BJ (cell line): ENCODE data around the gene CSPG5. TPM values are rescaled to one million over a fixed set of nuclear protein-coding genes. Genes with fewer than 3 reads are reported as not detected.

ENCODE experiments used
- CTCF ChIA-PET: fragments of 350-600 bp; formaldehyde crosslinking; extraction: SDS; loops from one replicate; lab custom pipeline; 2021; ENCODE audit warnings: antibody characterized with exemption, inconsistent platforms; lab: Yijun Ruan, JAX
- POLR2A ChIA-PET: fragments of 300-600 bp; sonication (Branson Sonifier 250); formaldehyde crosslinking; extraction: SDS; loops from one replicate; lab custom pipeline; 2021; ENCODE audit warnings: antibody characterized with exemption; lab: Charles Lee
- DNase-seq: peaks from one replicate; pipeline ENCODE4 v3.0.0-alpha.2; 2011; ENCODE audit warnings: low read depth
- H3K27me3 ChIP-seq: 2 replicates; pipeline ENCODE4 v1.6.0; 2011; ENCODE audit warnings: low read length; ENCODE audit not compliant: control insufficient read depth, insufficient read depth
- H3K36me3 ChIP-seq: 2 replicates; pipeline ENCODE4 v1.5.1; 2011; ENCODE audit warnings: low read length; ENCODE audit not compliant: control insufficient read depth, insufficient read depth
- H3K4me3 ChIP-seq: 2 replicates; pipeline ENCODE4 v1.5.1; 2011; ENCODE audit warnings: low read depth, mild to moderate bottlenecking, control low read depth, low read length
- polyA plus RNA-seq: library from polyadenylated mRNA; depleted of rRNA; stranded (reverse); fragments of >200 nt; gene quantifications from 2 replicates; pipeline ENCODE4 v1.2.3, GENCODE V29; 2011
- TF ChIP-seq, protein P1 (sequence below): IDR thresholded peaks from 2 replicates; pipeline ENCODE4 v1.5.1; 2011; ENCODE audit warnings: low read depth, mild to moderate bottlenecking, control low read depth, inconsistent platforms, low read length, moderate library complexity; ENCODE audit not compliant: insufficient read depth

Gene CSPG5
- polyA plus RNA-seq, 1 experiment = 0.04 TPM

DNA sequence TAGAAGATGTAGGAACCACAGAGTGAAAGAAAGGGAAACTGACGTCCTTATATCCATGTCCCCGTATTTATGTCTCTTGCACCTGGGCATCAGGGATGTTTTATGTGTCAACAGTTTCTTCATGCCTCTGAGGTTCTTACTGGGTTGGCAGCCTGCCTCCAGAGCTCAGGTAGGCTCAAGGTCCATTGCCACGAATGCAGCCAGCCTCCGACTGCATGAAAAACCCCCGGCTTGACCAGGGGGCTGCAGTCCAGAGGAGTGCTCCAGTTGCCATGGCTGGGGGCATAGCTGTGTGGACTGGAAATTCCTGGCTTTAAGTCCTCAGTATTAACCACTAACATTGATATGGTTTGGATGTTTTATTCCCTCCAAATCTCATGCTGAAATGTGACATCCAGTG lies 2.8 kb upstream of the CSPG5 start:
- POLR2A ChIA-PET = no interaction called here
- TF ChIP-seq, protein P1, sequence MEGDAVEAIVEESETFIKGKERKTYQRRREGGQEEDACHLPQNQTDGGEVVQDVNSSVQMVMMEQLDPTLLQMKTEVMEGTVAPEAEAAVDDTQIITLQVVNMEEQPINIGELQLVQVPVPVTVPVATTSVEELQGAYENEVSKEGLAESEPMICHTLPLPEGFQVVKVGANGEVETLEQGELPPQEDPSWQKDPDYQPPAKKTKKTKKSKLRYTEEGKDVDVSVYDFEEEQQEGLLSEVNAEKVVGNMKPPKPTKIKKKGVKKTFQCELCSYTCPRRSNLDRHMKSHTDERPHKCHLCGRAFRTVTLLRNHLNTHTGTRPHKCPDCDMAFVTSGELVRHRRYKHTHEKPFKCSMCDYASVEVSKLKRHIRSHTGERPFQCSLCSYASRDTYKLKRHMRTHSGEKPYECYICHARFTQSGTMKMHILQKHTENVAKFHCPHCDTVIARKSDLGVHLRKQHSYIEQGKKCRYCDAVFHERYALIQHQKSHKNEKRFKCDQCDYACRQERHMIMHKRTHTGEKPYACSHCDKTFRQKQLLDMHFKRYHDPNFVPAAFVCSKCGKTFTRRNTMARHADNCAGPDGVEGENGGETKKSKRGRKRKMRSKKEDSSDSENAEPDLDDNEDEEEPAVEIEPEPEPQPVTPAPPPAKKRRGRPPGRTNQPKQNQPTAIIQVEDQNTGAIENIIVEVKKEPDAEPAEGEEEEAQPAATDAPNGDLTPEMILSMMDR = no peak
- CTCF ChIA-PET = no interaction called here

DNA sequence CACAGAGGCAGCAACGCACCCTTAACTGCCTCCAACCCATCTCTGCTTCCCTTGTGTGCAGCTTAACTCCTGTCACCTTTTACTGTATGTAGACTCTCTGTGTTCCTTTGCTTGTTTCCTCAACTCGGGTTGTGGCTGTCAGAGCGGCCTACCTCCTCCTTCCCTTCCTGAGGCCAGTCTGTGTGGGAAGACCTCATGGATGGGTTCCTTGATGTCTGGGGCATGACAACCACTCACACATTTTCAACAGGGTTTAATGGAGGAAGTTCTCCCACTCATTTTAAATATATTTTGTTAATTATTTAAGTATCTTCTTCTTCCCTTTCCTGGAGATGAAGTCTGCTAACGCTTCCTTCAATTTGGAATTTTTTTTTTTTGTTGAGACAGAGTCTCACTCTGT lies 1.8 kb upstream of the CSPG5 start:
- ChIA-PET POLR2A (no interaction called here), CTCF (no interaction called here)
- Histone ChIP-seq H3K27me3 (peaks cover 18% of the 10 kb centered on the region), H3K36me3 (no peaks in the 10 kb centered on the region), H3K4me3 (no peak overlapping the region)
- TF ChIP-seq, protein P1 = no peak
- DNase-seq = no peak

More for the DNA sequence above, 2.8 kb upstream of the CSPG5 start:
- DNase-seq = no peak
- Histone ChIP-seq H3K27me3 (peaks cover 16% of the 10 kb centered on the region), H3K36me3 (no peaks in the 10 kb centered on the region), H3K4me3 (no peak overlapping the region)

DNA sequence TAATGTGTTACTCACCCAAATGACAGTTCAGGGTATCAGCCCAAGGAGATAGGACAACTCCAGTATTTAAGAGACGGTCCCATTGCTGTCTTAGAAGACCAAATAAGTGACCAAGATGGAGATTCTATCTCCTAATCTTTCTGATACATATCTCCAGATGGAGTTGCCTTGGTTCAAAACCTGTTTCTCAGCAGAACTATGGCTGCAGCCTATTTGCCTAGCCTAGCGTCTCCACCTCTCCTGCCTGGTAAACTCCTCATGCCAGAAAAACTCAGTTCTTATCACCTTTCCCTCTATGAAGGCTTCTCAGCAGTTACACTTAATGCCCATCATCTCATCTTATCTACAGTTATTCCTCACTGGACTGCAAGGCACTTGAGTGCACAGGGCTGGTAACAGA lies 1.2 kb upstream of the CSPG5 start:
- CTCF ChIA-PET = no interaction called here
- H3K27me3 ChIP-seq = peaks cover 19% of the 10 kb centered on the region
- no peak overlapping the region for H3K4me3 ChIP-seq
- H3K36me3 ChIP-seq = no peaks in the 10 kb centered on the region
- DNase-seq = no peak
- TF ChIP-seq, protein P1 = no peak
- POLR2A ChIA-PET = no interaction called here

DNA sequence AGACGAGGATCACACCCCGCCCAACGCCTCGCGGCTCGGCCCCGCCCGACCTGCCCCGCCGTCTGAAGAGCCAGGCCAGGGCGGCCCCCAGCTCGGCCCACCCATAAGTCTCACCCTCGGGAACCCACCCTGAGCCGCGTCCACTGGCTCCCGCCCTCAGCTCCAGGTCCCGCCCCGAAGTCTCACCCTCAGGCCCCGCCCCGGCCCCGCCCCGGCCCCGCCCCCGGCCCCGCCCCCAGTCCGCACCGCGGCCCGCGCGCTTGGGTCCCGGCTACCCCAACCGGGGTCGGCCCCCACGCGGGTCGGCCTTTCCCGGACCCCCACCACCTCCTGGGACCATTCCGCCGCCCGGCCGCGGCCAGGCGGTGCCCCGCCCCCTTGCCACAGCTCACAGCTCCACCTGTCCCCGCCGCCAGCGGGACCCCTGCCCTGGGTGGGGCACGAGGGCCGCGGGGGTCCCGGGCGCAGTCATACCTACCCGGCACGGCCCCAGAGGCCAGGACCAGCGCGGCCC lies 489 bp downstream of the CSPG5 start:
- H3K36me3 ChIP-seq = no peaks in the 10 kb centered on the region
- DNase-seq = no peak
- ChIA-PET POLR2A (no interaction called here), CTCF (interaction anchor here (0.5 to 0.6 kb wide), 2 partner anchors 32 to 182 kb away, joined by 3 read pairs; no protein-coding TSS in a partner anchor)
- H3K27me3 ChIP-seq = peaks cover 29% of the 10 kb centered on the region
- TF ChIP-seq, protein P1 = no peak
- peak overlapping the region; percentile 53 for H3K4me3 ChIP-seq

DNA sequence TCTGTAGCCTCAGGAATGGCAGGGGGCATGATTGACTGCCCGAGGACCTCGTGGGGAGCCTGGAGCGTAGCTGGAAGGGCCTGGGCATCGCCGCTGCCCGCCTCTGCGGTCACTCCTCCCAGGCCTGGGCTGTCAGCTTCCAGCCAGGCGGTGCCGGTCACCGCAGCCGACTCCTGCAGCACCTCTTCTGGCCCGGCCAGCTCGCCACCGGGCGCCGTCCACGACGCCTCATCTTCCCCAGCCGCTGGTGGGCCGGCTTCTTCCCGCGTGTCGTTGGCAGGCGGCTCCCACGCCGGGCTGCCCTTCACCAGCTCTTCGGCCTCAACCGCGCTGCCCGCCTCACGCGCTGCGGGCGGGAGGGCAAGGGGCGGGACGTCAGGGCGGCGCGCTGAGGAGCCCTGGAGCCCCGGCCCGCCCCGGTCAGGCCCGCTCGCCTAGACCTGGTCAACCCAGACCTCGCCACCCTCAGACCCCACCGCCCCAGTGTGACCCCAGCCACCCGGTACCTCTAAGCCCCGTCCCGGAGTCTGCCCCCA lies 1.0 kb downstream of the CSPG5 start:
- no peak for DNase-seq
- peak overlapping the region; percentile 53 for H3K4me3 ChIP-seq
- TF ChIP-seq, protein P1 = no peak

More for the DNA sequence above, 1.0 kb downstream of the CSPG5 start:
- ChIA-PET POLR2A (interaction anchor here (0.5 kb wide), 1 partner anchor 56 kb away, joined by 6 read pairs; no protein-coding TSS in a partner anchor), CTCF (interaction anchor here (0.5 to 1.1 kb wide), 3 partner anchors 14 to 55 kb away, joined by 3 to 4 read pairs (median 4); no protein-coding TSS in a partner anchor)
- Histone ChIP-seq H3K27me3 (peaks cover 35% of the 10 kb centered on the region), H3K36me3 (no peaks in the 10 kb centered on the region)
